ENCODE data around the gene MSMO1. TPM values are rescaled to one million over a fixed set of nuclear protein-coding genes. Genes with fewer than 3 reads are reported as not detected.

The MSMO1 gene
- total RNA-seq, 1 donor from 2014 or later: 43.5 TPM

DNA sequence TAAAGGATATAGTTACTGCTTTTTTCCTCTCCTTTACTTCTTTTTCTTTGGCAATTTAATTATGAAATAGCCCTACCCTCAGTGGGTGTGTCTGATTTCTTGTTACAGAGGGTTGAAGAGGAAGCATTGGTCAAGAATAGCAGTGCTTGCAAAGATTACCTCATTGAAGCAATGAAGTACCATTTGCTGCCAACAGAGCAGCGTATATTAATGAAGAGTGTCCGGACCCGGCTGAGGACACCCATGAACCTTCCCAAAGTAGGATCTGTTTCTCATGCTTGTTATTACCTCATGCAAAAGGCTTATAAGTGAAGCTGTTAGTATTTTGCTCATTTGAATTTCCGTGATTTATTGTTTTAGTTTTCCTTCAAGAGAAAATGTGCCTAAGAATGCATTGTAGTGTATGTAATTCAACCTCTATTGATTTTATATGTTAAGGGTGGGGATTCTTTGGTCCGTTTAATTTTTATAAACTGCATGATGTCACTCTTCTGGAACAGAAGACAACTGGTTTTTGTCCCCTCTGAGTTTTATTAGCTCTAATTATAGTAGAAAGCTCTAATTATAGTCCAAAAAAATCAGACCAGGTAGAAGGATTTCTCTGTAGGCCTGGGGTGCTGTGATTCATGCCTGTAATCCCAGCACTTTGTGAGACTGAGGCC lies 27.9 kb upstream of the MSMO1 start:
- H3K9me3 ChIP-seq: no peaks in the 10 kb centered on the region
- intact Hi-C loops (cut with DNase I): no loop called here
- no peak for DNase-seq (ENCODE audit: extremely low spot score in 2 of 2)
- TF ChIP-seq CTCF (IDR thresholded peaks at IDR 0.05) (no peak), POLR2A (IDR thresholded peaks at IDR 0.05) (no peak)
- peaks cover 0 to 12% of the 10 kb centered on the region in 2 donors for H3K36me3 ChIP-seq
- H3K27ac ChIP-seq: no peak overlapping the region
- H3K27me3 ChIP-seq: no peaks in the 10 kb centered on the region
- no peak overlapping the region for H3K4me3 ChIP-seq
- no peaks in the 10 kb centered on the region for H3K4me1 ChIP-seq

DNA sequence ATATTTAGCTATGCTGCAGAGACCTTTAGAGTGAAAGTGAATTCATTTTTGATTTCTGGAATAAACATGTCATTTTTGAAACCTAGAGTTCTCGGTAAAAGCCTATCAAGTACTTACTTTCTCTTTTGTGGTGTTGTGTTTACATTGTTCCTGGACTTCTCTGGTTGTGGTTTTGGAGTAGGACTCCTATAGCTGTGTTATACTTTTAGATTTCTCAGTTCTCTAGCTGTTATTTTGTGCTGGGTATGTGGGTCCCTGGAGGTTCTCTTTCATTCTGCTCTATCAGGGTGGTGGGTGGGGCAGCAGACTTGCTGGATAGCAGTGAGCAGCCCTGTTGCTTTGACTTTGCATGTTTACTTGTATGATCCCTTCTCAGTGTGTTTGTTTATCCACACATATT lies 25.6 kb upstream of the MSMO1 start:
- DNase-seq (ENCODE audit: extremely low spot score in 2 of 2): no peak
- intact Hi-C loops (cut with DNase I): no loop called here
- H3K27me3 ChIP-seq: no peaks in the 10 kb centered on the region
- H3K4me1 ChIP-seq: no peaks in the 10 kb centered on the region
- H3K4me3 ChIP-seq: no peak overlapping the region
- no peak for TF ChIP-seq POLR2A (IDR thresholded peaks at IDR 0.05)
- no peak for TF ChIP-seq POLR2AphosphoS5 (IDR thresholded peaks at IDR 0.05; ENCODE audit: insufficient read depth in 1 of 2, low read depth in 1 of 2)
- no peaks in the 10 kb centered on the region for H3K9me3 ChIP-seq
- peaks cover 0 to 12% of the 10 kb centered on the region in 2 donors for H3K36me3 ChIP-seq
- no peak overlapping the region for H3K27ac ChIP-seq

DNA sequence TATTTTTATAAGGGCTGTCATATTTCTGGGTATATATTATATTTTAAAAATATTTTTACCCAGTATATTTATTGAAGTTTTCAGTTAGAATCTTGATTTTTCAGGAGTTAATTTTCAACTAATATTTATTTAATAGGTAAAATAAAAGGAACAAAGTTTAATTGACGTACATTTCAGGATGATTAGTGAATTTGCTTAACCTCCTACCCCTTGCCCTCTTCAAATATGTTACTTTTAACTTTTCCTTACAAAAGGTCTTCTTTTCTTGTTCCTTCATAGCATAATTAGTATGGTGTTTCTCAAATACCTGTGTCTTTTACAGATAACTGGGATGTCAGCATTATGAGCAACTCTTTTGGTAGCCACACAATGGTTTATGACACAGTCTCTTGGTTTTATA lies 24.8 kb upstream of the MSMO1 start:
- intact Hi-C loops (cut with DNase I): no loop called here

GRCh38 chr4:165308166-165308565 lies 19.3 kb upstream of the MSMO1 start:
- Histone ChIP-seq H3K9me3 (no peaks in the 10 kb centered on the region), H3K27ac (no peak overlapping the region), H3K4me1 (no peaks in the 10 kb centered on the region), H3K27me3 (no peaks in the 10 kb centered on the region), H3K4me3 (no peak overlapping the region), H3K36me3 (no peaks in the 10 kb centered on the region)
- intact Hi-C loops (cut with DNase I): no loop called here
- DNase-seq (ENCODE audit: extremely low spot score in 2 of 2): no peak
- TF ChIP-seq POLR2AphosphoS5 (IDR thresholded peaks at IDR 0.05; ENCODE audit: insufficient read depth in 1 of 2, low read depth in 1 of 2) (no peak), POLR2A (IDR thresholded peaks at IDR 0.05) (no peak)

More for the DNA sequence above, 24.8 kb upstream of the MSMO1 start:
- Histone ChIP-seq H3K27ac (no peak overlapping the region), H3K9me3 (no peaks in the 10 kb centered on the region), H3K4me3 (no peak overlapping the region), H3K27me3 (no peaks in the 10 kb centered on the region), H3K36me3 (peaks cover 0 to 10% of the 10 kb centered on the region in 2 donors), H3K4me1 (no peaks in the 10 kb centered on the region)
- no peak for TF ChIP-seq CTCF (IDR thresholded peaks at IDR 0.05)
- no peak for TF ChIP-seq POLR2AphosphoS5 (IDR thresholded peaks at IDR 0.05; ENCODE audit: insufficient read depth in 1 of 2, low read depth in 1 of 2)
- no peak for TF ChIP-seq POLR2A (IDR thresholded peaks at IDR 0.05)
- DNase-seq (ENCODE audit: extremely low spot score in 2 of 2): no peak

GRCh38 chr4:165308606-165309005 lies 18.9 kb upstream of the MSMO1 start:
- Histone ChIP-seq H3K27ac (no peak overlapping the region), H3K4me1 (no peaks in the 10 kb centered on the region), H3K4me3 (no peak overlapping the region), H3K9me3 (no peaks in the 10 kb centered on the region), H3K36me3 (no peaks in the 10 kb centered on the region), H3K27me3 (no peaks in the 10 kb centered on the region)
- no peak for TF ChIP-seq CTCF (IDR thresholded peaks at IDR 0.05)
- no peak for TF ChIP-seq POLR2AphosphoS5 (IDR thresholded peaks at IDR 0.05; ENCODE audit: insufficient read depth in 1 of 2, low read depth in 1 of 2)
- TF ChIP-seq POLR2A (IDR thresholded peaks at IDR 0.05): no peak
- DNase-seq (ENCODE audit: extremely low spot score in 2 of 2): no peak
- intact Hi-C loops (cut with DNase I): no loop called here

GRCh38 chr4:165309456-165309855 lies 18.0 kb upstream of the MSMO1 start:
- Histone ChIP-seq H3K9me3 (no peaks in the 10 kb centered on the region), H3K27me3 (no peaks in the 10 kb centered on the region), H3K36me3 (no peaks in the 10 kb centered on the region), H3K27ac (no peak overlapping the region), H3K4me1 (no peaks in the 10 kb centered on the region), H3K4me3 (no peak overlapping the region)
- DNase-seq (ENCODE audit: extremely low spot score in 2 of 2): no peak
- TF ChIP-seq POLR2A (IDR thresholded peaks at IDR 0.05) (no peak), CTCF (IDR thresholded peaks at IDR 0.05) (no peak), POLR2AphosphoS5 (IDR thresholded peaks at IDR 0.05; ENCODE audit: insufficient read depth in 1 of 2, low read depth in 1 of 2) (no peak)
- intact Hi-C loops (cut with DNase I): no loop called here

Measured in vagina (tissue), 2 donors.